Inflammatory macrophage treated with lipopolysaccharide for 4 hours (primary cell): ENCODE measurements around the gene FAAP20.

Experiments
- DNase-seq: peaks from one replicate; pipeline ENCODE4 v3.0.0-alpha.2; 2020

The FAAP20 gene

GRCh38 chr1:2193514-2194281 is 874 bp downstream of the FAAP20 start:
- no peak for DNase-seq

GRCh38 chr1:2192031-2192995 is 2.3 kb downstream of the FAAP20 start:
- DNase-seq, result no peak

- DNase-seq, result no peak
Observed at GRCh38 chr1:2190491-2190976, 4.0 kb downstream of the FAAP20 start.

GRCh38 chr1:2189459-2190425 is 4.8 kb downstream of the FAAP20 start:
- peak; percentile 83 for DNase-seq

GRCh38 chr1:2188336-2188735 is 6.2 kb downstream of the FAAP20 start:
- no peak for DNase-seq

- no peak for DNase-seq
Observed at GRCh38 chr1:2187619-2188018, 7.0 kb downstream of the FAAP20 start.

GRCh38 chr1:2186901-2187300 is 7.7 kb downstream of the FAAP20 start:
- DNase-seq, result no peak

- no peak for DNase-seq
Observed at GRCh38 chr1:2185880-2186855, 8.4 kb downstream of the FAAP20 start.

- no peak for DNase-seq
Observed at GRCh38 chr1:2184934-2185333, 9.6 kb downstream of the FAAP20 start.

GRCh38 chr1:2184531-2184930 is 10.0 kb downstream of the FAAP20 start:
- DNase-seq, result no peak

- DNase-seq, result no peak
Observed at GRCh38 chr1:2183937-2184334, 10.6 kb downstream of the FAAP20 start.

GRCh38 chr1:2182376-2182775 is 12.2 kb downstream of the FAAP20 start:
- no peak for DNase-seq

- no peak for DNase-seq
Observed at GRCh38 chr1:2181752-2182151, 12.8 kb downstream of the FAAP20 start.

- no peak for DNase-seq
Observed at GRCh38 chr1:2181271-2181670, 13.3 kb downstream of the FAAP20 start.

- peak; percentile 3 for DNase-seq
Observed at GRCh38 chr1:2180297-2181245, 14.0 kb downstream of the FAAP20 start.

- DNase-seq, result no peak
Observed at GRCh38 chr1:2179283-2180013, 15.1 kb downstream of the FAAP20 start.

GRCh38 chr1:2178875-2179274 is 15.7 kb downstream of the FAAP20 start:
- no peak for DNase-seq

- DNase-seq, result no peak
Observed at GRCh38 chr1:2177946-2178538, 16.5 kb downstream of the FAAP20 start.

GRCh38 chr1:2177541-2177940 is 17.0 kb downstream of the FAAP20 start:
- no peak for DNase-seq
